HCT116 (cell line): ENCODE results near the gene DRAM1. TPM values are rescaled to one million over a fixed set of nuclear protein-coding genes. Genes with fewer than 3 reads are reported as not detected.

Source experiments
- ATAC-seq: fragments of 200-7000 bp; cut with Tn5 transposase; 2 replicates; pipeline ENCODE4 v1.9.1; 2020; ENCODE audit warnings: mild to moderate bottlenecking, moderate library complexity
- BruUV-seq: library from RNA; stranded (reverse); fragments of 400-500 nt; replicated peaks from 2 replicates; lab custom pipeline; 2021; lab: Mats Ljungman, UMichigan
- CTCF ChIA-PET: fragments of 300-600 bp; sonication (Branson Sonifier 250); formaldehyde crosslinking; loops from one replicate; lab custom pipeline; 2021; ENCODE audit warnings: antibody characterized with exemption; lab: Charles Lee
- POLR2A ChIA-PET: fragments of 300-600, 350-600 bp; sonication (Branson Sonifier 250); formaldehyde crosslinking; loops from one replicate; lab custom pipeline; 2021; ENCODE audit warnings: antibody characterized with exemption; lab: Charles Lee
- RAD21 ChIA-PET, 2 experiments: fragments of 300-600 bp; sonication (Branson Sonifier 250); formaldehyde crosslinking; loops; one replicate each; lab custom pipeline; 2023; ENCODE audit warnings: low total read pairs in 2 of 2; ENCODE audit not compliant: uncharacterized antibody in 2 of 2, unreplicated experiment in 2 of 2, low non-redundant PET in 1 of 2; lab: Charles Lee
- DNase-seq: peaks from one replicate; pipeline ENCODE4 v3.0.0-alpha.2; 2010; ENCODE audit warnings: low read depth, low spot score
- H2AFZ ChIP-seq: fragments of 200-600 bp; shearing (Covaris generic), sonication (generic); 2 replicates; pipeline ENCODE4 v1.6.1; 2017; ENCODE audit warnings: low read depth, mixed run types, mixed read lengths, antibody characterized with exemption, low read length; ENCODE audit not compliant: poor library complexity, severe bottlenecking
- H3K27ac ChIP-seq: 2 replicates; pipeline ENCODE4 v1.5.1; 2012; ENCODE audit warnings: low read depth, low read length
- H3K27me3 ChIP-seq: fragments of 200-600 bp; sonication (generic); 2 replicates; pipeline ENCODE4 v1.6.1; 2016; ENCODE audit warnings: mixed run types, low read length, mixed read lengths; ENCODE audit not compliant: insufficient read depth
- H3K36me3 ChIP-seq, 2 experiments: fragments of 200-500 bp in 1 of 2; fragments of 200-600 bp in 1 of 2; sonication (Bioruptor generic) in 1 of 2; sonication (generic) in 1 of 2; 2 replicates each; pipeline versions ENCODE4 v1.5.1 to v1.6.1; 2014 to 2016; ENCODE audit warnings: low read length in 2 of 2, inconsistent platforms in 1 of 2, mixed read lengths in 1 of 2, mixed run types in 1 of 2; ENCODE audit not compliant: insufficient read depth in 2 of 2, control insufficient read depth in 1 of 2
- H3K4me1 ChIP-seq, 2 experiments: fragments of 200-600 bp in 1 of 2; sonication (generic) in 1 of 2; 2 replicates each; pipeline versions ENCODE4 v1.5.1 to v1.6.1; 2012 to 2017; ENCODE audit warnings: low read length in 2 of 2, inconsistent platforms in 1 of 2, mild to moderate bottlenecking in 1 of 2, mixed read lengths in 1 of 2, mixed run types in 1 of 2, moderate library complexity in 1 of 2; ENCODE audit not compliant: insufficient read depth in 2 of 2, control insufficient read depth in 1 of 2
- H3K4me2 ChIP-seq: fragments of 200-600 bp; sonication (generic); 2 replicates; pipeline ENCODE4 v1.6.1; 2017; ENCODE audit warnings: mixed run types, low read length, mixed read lengths
- H3K4me3 ChIP-seq, 2 experiments: fragments of 200-600 bp in 1 of 2; sonication (generic) in 1 of 2; replicated peaks in 1 of 2; 2 replicates each; pipeline ENCODE4 v1.5.1; 2011 to 2016; ENCODE audit warnings: low read length in 2 of 2, control low read depth in 1 of 2, low read depth in 1 of 2, mild to moderate bottlenecking in 1 of 2, mixed read lengths in 1 of 2, mixed run types in 1 of 2
- H3K79me2 ChIP-seq: fragments of 200-600 bp; sonication (generic); 2 replicates; pipeline ENCODE4 v1.6.1; 2017; ENCODE audit warnings: mild to moderate bottlenecking, mixed run types, low read length, moderate library complexity, mixed read lengths; ENCODE audit not compliant: insufficient read depth
- H3K9ac ChIP-seq: fragments of 200-600 bp; sonication (generic); 2 replicates; pipeline ENCODE4 v1.6.1; 2016; ENCODE audit warnings: low read length, mixed read lengths
- H3K9me2 ChIP-seq: fragments of 200-600 bp; sonication (generic), shearing (Covaris generic); 2 replicates; pipeline ENCODE4 v1.6.1; 2017; ENCODE audit warnings: mixed run types, mild to moderate bottlenecking, moderate library complexity; ENCODE audit not compliant: insufficient read depth
- H3K9me3 ChIP-seq, 2 experiments: fragments of 200-500 bp in 1 of 2; fragments of 200-600 bp in 1 of 2; sonication (Bioruptor generic) in 1 of 2; sonication (generic) in 1 of 2; 2 replicates each; pipeline ENCODE4 v1.6.1; 2014 to 2017; ENCODE audit warnings: low read length in 2 of 2, mixed read lengths in 2 of 2, inconsistent platforms in 1 of 2, low read depth in 1 of 2, mild to moderate bottlenecking in 1 of 2, mixed run types in 1 of 2, moderate library complexity in 1 of 2; ENCODE audit not compliant: control insufficient read depth in 1 of 2, insufficient read depth in 1 of 2
- H4K20me1 ChIP-seq: fragments of 200-600 bp; sonication (generic), shearing (Covaris generic); 2 replicates; pipeline ENCODE4 v1.6.1; 2017; ENCODE audit warnings: mixed run types, mild to moderate bottlenecking, moderate library complexity; ENCODE audit not compliant: insufficient read depth
- EZH2phosphoT487 ChIP-seq: fragments of 200-600 bp; IDR thresholded peaks from 2 replicates; pipeline ENCODE4 v1.6.1; 2018; ENCODE audit warnings: antibody characterized with exemption, borderline replicate concordance
- RAD21 ChIP-seq: IDR thresholded peaks from 2 replicates; pipeline ENCODE4 v1.6.1; 2012; ENCODE audit warnings: low read depth, mild to moderate bottlenecking
- intact Hi-C: fragments of 100-400 bp; cut with micrococcal nuclease; formaldehyde crosslinking; loops from 2 replicates; pipeline ENCODE4 v1.10.0; 2022
- total RNA-seq: library from RNA; stranded (reverse); gene quantifications from one replicate; pipeline ENCODE4 v1.2.1, GENCODE V29; 2021; ENCODE audit not compliant: unreplicated experiment
- TF ChIP-seq, protein P1 (sequence below): IDR thresholded peaks from 2 replicates; pipeline ENCODE4 v1.6.1; 2012
- TF ChIP-seq, protein P2 (sequence below), 3 experiments: fragments of 200-600 bp in 1 of 3; sonication (generic) in 1 of 3; IDR thresholded peaks in 2 of 3; conservative IDR thresholded peaks in 1 of 3; 2 replicates each; pipeline ENCODE4 v1.5.1; 2012 to 2017; ENCODE audit warnings: low read depth in 2 of 3, low read length in 2 of 3, antibody characterized with exemption in 1 of 3, borderline replicate concordance in 1 of 3, control low read depth in 1 of 3, mild to moderate bottlenecking in 1 of 3, mixed read lengths in 1 of 3, mixed run types in 1 of 3, moderate library complexity in 1 of 3; ENCODE audit not compliant: insufficient read depth in 1 of 3

The DRAM1 gene
- total RNA-seq, 1 experiment from 2014 or later, result 20.3 TPM

DNA sequence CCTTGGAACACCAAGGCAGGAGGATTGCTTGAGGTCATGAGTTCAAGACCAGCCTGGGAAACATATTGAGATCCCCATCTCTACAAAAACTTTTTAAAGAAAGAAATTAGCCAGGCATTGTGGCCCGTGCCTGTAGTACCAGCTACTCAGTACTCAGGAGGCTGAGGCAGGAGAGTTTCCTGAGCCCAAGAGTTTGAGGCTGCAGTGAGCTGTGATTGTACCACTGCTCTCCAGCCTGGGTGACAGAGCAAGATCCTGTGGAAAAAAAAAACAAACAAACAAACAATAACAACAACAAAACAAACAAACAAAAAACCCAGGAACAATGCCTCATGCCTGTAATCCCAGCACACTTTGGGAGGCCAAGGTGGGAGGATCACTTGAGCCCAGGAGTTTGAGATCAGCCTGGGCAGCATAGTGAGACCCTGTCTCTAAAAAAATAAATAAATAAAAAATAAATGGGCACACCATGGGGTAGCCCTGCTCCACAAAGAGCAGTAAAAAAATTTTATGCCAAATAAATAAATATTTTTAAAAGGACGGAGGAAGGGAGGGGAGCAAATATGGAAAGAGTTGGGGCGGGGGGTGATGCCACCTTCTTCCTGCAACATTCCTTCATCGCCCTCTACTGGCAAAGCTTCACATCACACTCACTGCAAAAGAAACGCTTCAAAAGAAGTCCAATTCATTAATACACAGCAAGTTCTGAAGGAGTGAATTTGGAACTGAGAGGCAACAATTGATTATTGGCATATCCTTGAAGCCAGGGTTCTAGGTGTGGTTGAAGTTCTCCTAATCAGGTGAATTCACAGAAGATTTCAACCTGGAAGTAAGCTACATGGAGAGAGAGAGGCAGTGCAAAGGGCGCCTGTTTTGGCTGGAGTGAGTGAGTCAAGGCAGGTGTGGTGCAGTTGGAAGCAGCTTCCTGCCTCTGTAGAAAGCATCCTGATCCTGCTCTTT is 37.8 kb upstream of the DRAM1 start:
- Histone ChIP-seq H3K27ac (no peak overlapping the region), H3K9me2 (no peaks in the 10 kb centered on the region), H3K9ac (no peak overlapping the region), H3K4me1 (peaks cover 0 to 6% of the 10 kb centered on the region in 2 experiments; a peak in 3 of 4 replicates), H3K4me2 (peak overlapping the region; percentile 39), H3K4me3 (no peak overlapping the region), H2AFZ (peak overlapping the region; percentile 100), H3K36me3 (no peaks in the 10 kb centered on the region), H3K79me2 (no peaks in the 10 kb centered on the region), H3K27me3 (no peaks in the 10 kb centered on the region), H4K20me1 (no peaks in the 10 kb centered on the region), H3K9me3 (no peaks in the 10 kb centered on the region)
- ChIA-PET POLR2A (interaction anchor here (1.6 kb wide), 1 partner anchor 9 kb away, joined by 5 read pairs; the partner anchor contains the start of gene GNPTAB), RAD21 (interaction anchor here in 1 of 2 experiments (0.9 to 1.0 kb wide), 2 partner anchors 66 to 425 kb away, joined by 3 read pairs; no protein-coding TSS in a partner anchor), CTCF (interaction anchor here (0.7 to 3.2 kb wide), 10 partner anchors 10 to 425 kb away, joined by 3 to 36 read pairs (median 5); partner anchors contain the start of gene GNPTAB)
- intact Hi-C loops, result loop anchor here (1.0 to 5.0 kb wide), 3 partner anchors 66 to 425 kb away; no protein-coding TSS in a partner anchor
- no peak for TF ChIP-seq EZH2phosphoT487
- TF ChIP-seq, protein P1, sequence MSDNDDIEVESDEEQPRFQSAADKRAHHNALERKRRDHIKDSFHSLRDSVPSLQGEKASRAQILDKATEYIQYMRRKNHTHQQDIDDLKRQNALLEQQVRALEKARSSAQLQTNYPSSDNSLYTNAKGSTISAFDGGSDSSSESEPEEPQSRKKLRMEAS, result no peak
- TF ChIP-seq, protein P2, sequence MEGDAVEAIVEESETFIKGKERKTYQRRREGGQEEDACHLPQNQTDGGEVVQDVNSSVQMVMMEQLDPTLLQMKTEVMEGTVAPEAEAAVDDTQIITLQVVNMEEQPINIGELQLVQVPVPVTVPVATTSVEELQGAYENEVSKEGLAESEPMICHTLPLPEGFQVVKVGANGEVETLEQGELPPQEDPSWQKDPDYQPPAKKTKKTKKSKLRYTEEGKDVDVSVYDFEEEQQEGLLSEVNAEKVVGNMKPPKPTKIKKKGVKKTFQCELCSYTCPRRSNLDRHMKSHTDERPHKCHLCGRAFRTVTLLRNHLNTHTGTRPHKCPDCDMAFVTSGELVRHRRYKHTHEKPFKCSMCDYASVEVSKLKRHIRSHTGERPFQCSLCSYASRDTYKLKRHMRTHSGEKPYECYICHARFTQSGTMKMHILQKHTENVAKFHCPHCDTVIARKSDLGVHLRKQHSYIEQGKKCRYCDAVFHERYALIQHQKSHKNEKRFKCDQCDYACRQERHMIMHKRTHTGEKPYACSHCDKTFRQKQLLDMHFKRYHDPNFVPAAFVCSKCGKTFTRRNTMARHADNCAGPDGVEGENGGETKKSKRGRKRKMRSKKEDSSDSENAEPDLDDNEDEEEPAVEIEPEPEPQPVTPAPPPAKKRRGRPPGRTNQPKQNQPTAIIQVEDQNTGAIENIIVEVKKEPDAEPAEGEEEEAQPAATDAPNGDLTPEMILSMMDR (IDR thresholded peaks at IDR 0.05 in 2 of 3, conservative IDR thresholded peaks at IDR 0.05 in 1 of 3; ENCODE audit: borderline replicate concordance in 1 of 3, insufficient read depth in 1 of 3, low read depth in 2 of 3, low read length in 2 of 3), result peak; percentile 67 to 89 (median 82)
- peak; percentile 81 for TF ChIP-seq RAD21
- peak; percentile 48 for DNase-seq
- BruUV-seq, result no TSS peak
- peak; percentile 84 for ATAC-seq
